ENCODE measurements around the gene ADCY2. TPM values are rescaled to one million over a fixed set of nuclear protein-coding genes. Genes with fewer than 3 reads are reported as not detected.

Gene ADCY2
- total RNA-seq, 4 donors from 2014 or later, result 0.34 to 2.7 (median 1.5) TPM

GRCh38 chr5:7518947-7519560, 123.1 kb downstream of the ADCY2 start:
- WGBS, 2 donors, result 56 to 60% methylated on average over 11 of the region's 11 CpGs
- TF ChIP-seq CTCF (IDR thresholded peaks at IDR 0.05) (no peak), POLR2A (IDR thresholded peaks at IDR 0.05) (no peak)
- intact Hi-C loops (cut with DNase I), result no loop called here
- no peaks in the 10 kb centered on the region for H3K9me3 ChIP-seq
- H3K4me1 ChIP-seq, result no peaks in the 10 kb centered on the region
- H3K27ac ChIP-seq, result no peak overlapping the region
- no peak for DNase-seq
- H3K27me3 ChIP-seq, result no peaks in the 10 kb centered on the region
- H3K36me3 ChIP-seq, result no peaks in the 10 kb centered on the region
- H3K4me3 ChIP-seq (replicated peaks in 1 of 3), result no peak overlapping the region

GRCh38 chr5:7519564-7519963, 123.6 kb downstream of the ADCY2 start:
- H3K27me3 ChIP-seq, result no peaks in the 10 kb centered on the region
- H3K4me3 ChIP-seq (replicated peaks in 1 of 3), result no peak overlapping the region
- no peaks in the 10 kb centered on the region for H3K9me3 ChIP-seq
- no peak for DNase-seq
- intact Hi-C loops (cut with DNase I), result no loop called here
- no peak overlapping the region for H3K27ac ChIP-seq
- no peak for TF ChIP-seq POLR2A (IDR thresholded peaks at IDR 0.05)
- TF ChIP-seq CTCF (IDR thresholded peaks at IDR 0.05), result no peak
- H3K36me3 ChIP-seq, result no peaks in the 10 kb centered on the region
- WGBS, 2 donors, result 63 to 65% methylated on average over 5 of the region's 5 CpGs
- no peaks in the 10 kb centered on the region for H3K4me1 ChIP-seq

GRCh38 chr5:7529880-7530279, 133.9 kb downstream of the ADCY2 start:
- Histone ChIP-seq H3K27ac (no peak overlapping the region), H3K4me3 (replicated peaks in 1 of 3) (no peak overlapping the region), H3K27me3 (no peaks in the 10 kb centered on the region), H3K36me3 (no peaks in the 10 kb centered on the region), H3K4me1 (no peaks in the 10 kb centered on the region), H3K9me3 (no peaks in the 10 kb centered on the region)
- DNase-seq, result no peak
- TF ChIP-seq CTCF (IDR thresholded peaks at IDR 0.05), result no peak
- no peak for TF ChIP-seq POLR2A (IDR thresholded peaks at IDR 0.05)
- intact Hi-C loops (cut with DNase I), result no loop called here

- intact Hi-C loops (cut with DNase I), result no loop called here
- no peak overlapping the region for H3K4me3 ChIP-seq (replicated peaks in 1 of 3)
- H3K36me3 ChIP-seq, result no peaks in the 10 kb centered on the region
- no peak for TF ChIP-seq CTCF (IDR thresholded peaks at IDR 0.05)
- TF ChIP-seq POLR2A (IDR thresholded peaks at IDR 0.05), result no peak
- no peaks in the 10 kb centered on the region for H3K4me1 ChIP-seq
- no peaks in the 10 kb centered on the region for H3K27me3 ChIP-seq
- DNase-seq, result no peak
- H3K27ac ChIP-seq, result no peak overlapping the region
- WGBS, 2 donors, result 53 to 75% methylated on average over 1 of the region's 1 CpG
- no peaks in the 10 kb centered on the region for H3K9me3 ChIP-seq
Observed at GRCh38 chr5:7533941-7534340, 138.0 kb downstream of the ADCY2 start.

- Histone ChIP-seq H3K27me3 (no peaks in the 10 kb centered on the region), H3K9me3 (no peaks in the 10 kb centered on the region), H3K27ac (no peak overlapping the region), H3K36me3 (no peaks in the 10 kb centered on the region), H3K4me3 (replicated peaks in 1 of 3) (no peak overlapping the region), H3K4me1 (no peaks in the 10 kb centered on the region)
- intact Hi-C loops (cut with DNase I), result no loop called here
- DNase-seq, result no peak
- 73 to 81% methylated on average over 3 of the region's 3 CpGs for WGBS, 2 donors
- TF ChIP-seq POLR2A (IDR thresholded peaks at IDR 0.05), result no peak
- TF ChIP-seq CTCF (IDR thresholded peaks at IDR 0.05), result no peak
Observed at GRCh38 chr5:7534505-7534904, 138.6 kb downstream of the ADCY2 start.
